ENCODE data around the gene SECISBP2.

Gene SECISBP2

DNA sequence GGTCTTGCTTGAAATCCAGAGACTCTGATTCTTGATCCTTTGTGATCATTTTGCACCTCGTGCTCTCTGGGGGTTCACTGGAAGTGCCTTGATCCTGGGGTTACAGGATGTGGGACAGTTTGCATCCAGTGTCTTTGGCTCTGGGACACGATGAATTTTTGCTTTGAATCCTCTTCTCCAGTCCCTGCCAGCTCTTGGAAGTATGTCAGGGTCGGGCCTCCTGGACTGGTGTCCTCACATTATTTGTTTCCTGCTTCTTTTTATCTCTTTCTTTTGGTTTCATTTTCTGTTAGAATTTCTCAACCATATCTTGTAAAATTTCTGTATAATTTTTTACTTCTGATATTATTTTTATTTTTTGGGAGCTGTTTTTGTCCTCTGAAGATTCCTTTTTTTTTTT, 34.2 kb downstream of the SECISBP2 start (continued):
- TF ChIP-seq, protein P1, sequence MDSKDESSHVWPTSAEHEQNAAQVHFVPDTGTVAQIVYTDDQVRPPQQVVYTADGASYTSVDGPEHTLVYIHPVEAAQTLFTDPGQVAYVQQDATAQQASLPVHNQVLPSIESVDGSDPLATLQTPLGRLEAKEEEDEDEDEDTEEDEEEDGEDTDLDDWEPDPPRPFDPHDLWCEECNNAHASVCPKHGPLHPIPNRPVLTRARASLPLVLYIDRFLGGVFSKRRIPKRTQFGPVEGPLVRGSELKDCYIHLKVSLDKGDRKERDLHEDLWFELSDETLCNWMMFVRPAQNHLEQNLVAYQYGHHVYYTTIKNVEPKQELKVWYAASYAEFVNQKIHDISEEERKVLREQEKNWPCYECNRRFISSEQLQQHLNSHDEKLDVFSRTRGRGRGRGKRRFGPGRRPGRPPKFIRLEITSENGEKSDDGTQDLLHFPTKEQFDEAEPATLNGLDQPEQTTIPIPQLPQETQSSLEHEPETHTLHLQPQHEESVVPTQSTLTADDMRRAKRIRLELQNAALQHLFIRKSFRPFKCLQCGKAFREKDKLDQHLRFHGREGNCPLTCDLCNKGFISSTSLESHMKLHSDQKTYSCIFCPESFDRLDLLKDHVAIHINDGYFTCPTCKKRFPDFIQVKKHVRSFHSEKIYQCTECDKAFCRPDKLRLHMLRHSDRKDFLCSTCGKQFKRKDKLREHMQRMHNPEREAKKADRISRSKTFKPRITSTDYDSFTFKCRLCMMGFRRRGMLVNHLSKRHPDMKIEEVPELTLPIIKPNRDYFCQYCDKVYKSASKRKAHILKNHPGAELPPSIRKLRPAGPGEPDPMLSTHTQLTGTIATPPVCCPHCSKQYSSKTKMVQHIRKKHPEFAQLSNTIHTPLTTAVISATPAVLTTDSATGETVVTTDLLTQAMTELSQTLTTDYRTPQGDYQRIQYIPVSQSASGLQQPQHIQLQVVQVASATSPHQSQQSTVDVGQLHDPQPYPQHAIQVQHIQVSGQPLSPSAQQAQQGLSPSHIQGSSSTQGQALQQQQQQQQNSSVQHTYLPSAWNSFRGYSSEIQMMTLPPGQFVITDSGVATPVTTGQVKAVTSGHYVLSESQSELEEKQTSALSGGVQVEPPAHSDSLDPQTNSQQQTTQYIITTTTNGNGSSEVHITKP (tag by site-specific recombination; IDR thresholded peaks at IDR 0.05), result no peak
- TF ChIP-seq ZNF221 (tag by site-specific recombination; IDR thresholded peaks at IDR 0.05; ENCODE audit: borderline replicate concordance) (no peak), ZNF155 (tag by site-specific recombination; IDR thresholded peaks at IDR 0.05) (no peak), ZNF501 (tag by site-specific recombination; IDR thresholded peaks at IDR 0.05) (no peak), ZNF76 (tag by site-specific recombination; IDR thresholded peaks at IDR 0.05; ENCODE audit: borderline replicate concordance, low read depth) (no peak)
- TF ChIP-seq, protein P2, sequence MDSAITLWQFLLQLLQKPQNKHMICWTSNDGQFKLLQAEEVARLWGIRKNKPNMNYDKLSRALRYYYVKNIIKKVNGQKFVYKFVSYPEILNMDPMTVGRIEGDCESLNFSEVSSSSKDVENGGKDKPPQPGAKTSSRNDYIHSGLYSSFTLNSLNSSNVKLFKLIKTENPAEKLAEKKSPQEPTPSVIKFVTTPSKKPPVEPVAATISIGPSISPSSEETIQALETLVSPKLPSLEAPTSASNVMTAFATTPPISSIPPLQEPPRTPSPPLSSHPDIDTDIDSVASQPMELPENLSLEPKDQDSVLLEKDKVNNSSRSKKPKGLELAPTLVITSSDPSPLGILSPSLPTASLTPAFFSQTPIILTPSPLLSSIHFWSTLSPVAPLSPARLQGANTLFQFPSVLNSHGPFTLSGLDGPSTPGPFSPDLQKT (IDR thresholded peaks at IDR 0.05; ENCODE audit: borderline replicate concordance, low read depth, low read length), result no peak
- TF ChIP-seq, protein P3, sequence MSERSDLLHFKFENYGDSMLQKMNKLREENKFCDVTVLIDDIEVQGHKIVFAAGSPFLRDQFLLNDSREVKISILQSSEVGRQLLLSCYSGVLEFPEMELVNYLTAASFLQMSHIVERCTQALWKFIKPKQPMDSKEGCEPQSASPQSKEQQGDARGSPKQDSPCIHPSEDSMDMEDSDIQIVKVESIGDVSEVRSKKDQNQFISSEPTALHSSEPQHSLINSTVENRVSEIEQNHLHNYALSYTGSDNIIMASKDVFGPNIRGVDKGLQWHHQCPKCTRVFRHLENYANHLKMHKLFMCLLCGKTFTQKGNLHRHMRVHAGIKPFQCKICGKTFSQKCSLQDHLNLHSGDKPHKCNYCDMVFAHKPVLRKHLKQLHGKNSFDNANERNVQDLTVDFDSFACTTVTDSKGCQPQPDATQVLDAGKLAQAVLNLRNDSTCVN (tag by site-specific recombination; optimal IDR thresholded peaks at IDR 0.05), result no peak
- TF ChIP-seq, protein P4, sequence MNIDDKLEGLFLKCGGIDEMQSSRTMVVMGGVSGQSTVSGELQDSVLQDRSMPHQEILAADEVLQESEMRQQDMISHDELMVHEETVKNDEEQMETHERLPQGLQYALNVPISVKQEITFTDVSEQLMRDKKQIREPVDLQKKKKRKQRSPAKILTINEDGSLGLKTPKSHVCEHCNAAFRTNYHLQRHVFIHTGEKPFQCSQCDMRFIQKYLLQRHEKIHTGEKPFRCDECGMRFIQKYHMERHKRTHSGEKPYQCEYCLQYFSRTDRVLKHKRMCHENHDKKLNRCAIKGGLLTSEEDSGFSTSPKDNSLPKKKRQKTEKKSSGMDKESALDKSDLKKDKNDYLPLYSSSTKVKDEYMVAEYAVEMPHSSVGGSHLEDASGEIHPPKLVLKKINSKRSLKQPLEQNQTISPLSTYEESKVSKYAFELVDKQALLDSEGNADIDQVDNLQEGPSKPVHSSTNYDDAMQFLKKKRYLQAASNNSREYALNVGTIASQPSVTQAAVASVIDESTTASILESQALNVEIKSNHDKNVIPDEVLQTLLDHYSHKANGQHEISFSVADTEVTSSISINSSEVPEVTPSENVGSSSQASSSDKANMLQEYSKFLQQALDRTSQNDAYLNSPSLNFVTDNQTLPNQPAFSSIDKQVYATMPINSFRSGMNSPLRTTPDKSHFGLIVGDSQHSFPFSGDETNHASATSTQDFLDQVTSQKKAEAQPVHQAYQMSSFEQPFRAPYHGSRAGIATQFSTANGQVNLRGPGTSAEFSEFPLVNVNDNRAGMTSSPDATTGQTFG (tag by site-specific recombination; IDR thresholded peaks at IDR 0.05; ENCODE audit: borderline replicate concordance), result no peak

DNA sequence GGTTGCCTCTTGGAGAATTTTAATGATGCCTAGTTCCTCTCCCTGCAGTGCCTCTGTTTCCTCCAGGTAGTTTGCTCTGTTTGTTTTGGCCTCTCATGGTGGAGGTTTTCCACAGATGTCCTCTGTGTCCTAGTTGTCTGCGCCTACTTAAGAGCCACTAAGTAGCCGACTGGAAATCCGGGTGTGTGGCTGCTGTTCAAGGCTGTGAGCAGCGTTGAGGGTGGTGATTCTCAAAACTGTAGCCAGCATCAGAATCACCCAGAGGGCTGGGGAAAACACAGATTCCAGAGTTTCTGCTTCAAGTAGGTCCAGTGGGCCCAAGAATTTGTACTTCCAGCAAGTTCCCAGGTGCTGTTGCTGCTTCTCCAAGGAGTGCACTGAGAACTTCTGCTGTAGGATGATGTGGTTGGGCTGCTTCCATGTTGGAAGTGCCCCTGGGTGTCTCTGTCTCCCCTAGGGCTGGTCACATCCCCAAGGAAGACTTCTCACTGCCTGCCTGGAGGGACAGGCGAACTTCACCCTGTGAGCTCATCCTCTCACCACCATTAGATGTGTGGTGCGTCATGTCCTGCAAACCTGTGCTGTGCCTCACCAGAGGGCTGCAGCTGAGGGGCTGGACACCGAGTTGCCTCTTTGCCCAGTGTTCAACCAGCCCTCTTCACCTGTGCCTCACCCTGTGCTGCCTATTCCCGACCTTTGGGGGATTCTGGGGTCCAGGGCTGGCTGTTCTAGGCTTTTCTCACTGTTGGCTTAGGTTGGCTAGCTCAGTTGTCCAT, 34.8 kb downstream of the SECISBP2 start:
- H3K27ac ChIP-seq (ENCODE audit: extremely low read depth, low read depth, low read length), result no peak overlapping the region
- no peak for TF ChIP-seq GLIS1 (tag by site-specific recombination; IDR thresholded peaks at IDR 0.05)
- no peak for TF ChIP-seq ZNF211 (tag by site-specific recombination; IDR thresholded peaks at IDR 0.05; ENCODE audit: low read depth)
- no peak overlapping the region for H3K4me3 ChIP-seq (ENCODE audit: low read depth, low read length)
- H3K36me3 ChIP-seq (ENCODE audit: control insufficient read depth in 2 of 2, insufficient read depth in 1 of 2, low read length in 2 of 2), result peaks cover 0 to 100% of the 10 kb centered on the region in 2 experiments; a peak in 1 of 3 replicates
- no peaks in the 10 kb centered on the region for H3K4me1 ChIP-seq (ENCODE audit: control insufficient read depth, insufficient read depth, low read length)
- CTCF ChIA-PET, result interaction anchor here (0.6 kb wide), 1 partner anchor 92 kb away, joined by 3 read pairs; no protein-coding TSS in a partner anchor
- POLR2A ChIA-PET, result no interaction called here
- H3K9me3 ChIP-seq (ENCODE audit: control insufficient read depth, insufficient read depth, low read depth, low read length), result no peaks in the 10 kb centered on the region

DNA sequence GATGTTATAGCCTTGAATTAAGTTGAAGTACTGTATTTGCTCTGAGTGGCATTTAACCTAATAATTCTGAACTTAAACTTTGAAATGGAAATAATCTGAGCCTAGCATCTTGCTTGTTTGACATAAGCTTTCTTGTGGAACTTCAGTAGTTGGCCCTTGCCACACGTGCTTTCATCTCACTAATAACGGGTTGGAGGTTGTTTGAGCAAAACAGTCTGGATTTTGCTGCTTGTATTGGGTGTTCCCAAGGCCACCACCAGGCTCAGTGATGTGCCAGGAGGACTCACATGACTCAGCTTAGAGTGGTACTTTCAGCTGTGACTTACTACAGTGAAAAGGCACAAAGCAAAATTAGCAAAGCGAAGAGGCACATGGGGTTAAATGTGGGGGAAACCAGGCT, 35.7 kb downstream of the SECISBP2 start:
- H3K4me3 ChIP-seq (ENCODE audit: low read depth, low read length), result no peak overlapping the region
- H3K4me1 ChIP-seq (ENCODE audit: control insufficient read depth, insufficient read depth, low read length), result no peaks in the 10 kb centered on the region
- ChIA-PET POLR2A (no interaction called here), CTCF (no interaction called here)
- H3K9me3 ChIP-seq (ENCODE audit: control insufficient read depth, insufficient read depth, low read depth, low read length), result no peaks in the 10 kb centered on the region
- no peak overlapping the region for H3K27ac ChIP-seq (ENCODE audit: extremely low read depth, low read depth, low read length)
- H3K36me3 ChIP-seq (ENCODE audit: control insufficient read depth in 2 of 2, insufficient read depth in 1 of 2, low read length in 2 of 2), result peaks cover 0 to 100% of the 10 kb centered on the region in 2 experiments; a peak in 1 of 3 replicates
- no peak for TF ChIP-seq ZNF596 (tag by site-specific recombination; IDR thresholded peaks at IDR 0.05)
- no peak for TF ChIP-seq ZNF366 (tag by site-specific recombination; conservative IDR thresholded peaks at IDR 0.05)
- TF ChIP-seq ZNF114 (tag by site-specific recombination; IDR thresholded peaks at IDR 0.05), result no peak
- TF ChIP-seq ZNF133 (tag by site-specific recombination; IDR thresholded peaks at IDR 0.05), result no peak
- TF ChIP-seq OVOL3 (tag by site-specific recombination; IDR thresholded peaks at IDR 0.05), result no peak
- TF ChIP-seq ZNF121 (tag by site-specific recombination; IDR thresholded peaks at IDR 0.05), result no peak
- no peak for TF ChIP-seq ZNF555 (tag by site-specific recombination; conservative IDR thresholded peaks at IDR 0.05)
- no peak for TF ChIP-seq ZNF146 (tag by site-specific recombination; IDR thresholded peaks at IDR 0.05)
- TF ChIP-seq, protein P5, sequence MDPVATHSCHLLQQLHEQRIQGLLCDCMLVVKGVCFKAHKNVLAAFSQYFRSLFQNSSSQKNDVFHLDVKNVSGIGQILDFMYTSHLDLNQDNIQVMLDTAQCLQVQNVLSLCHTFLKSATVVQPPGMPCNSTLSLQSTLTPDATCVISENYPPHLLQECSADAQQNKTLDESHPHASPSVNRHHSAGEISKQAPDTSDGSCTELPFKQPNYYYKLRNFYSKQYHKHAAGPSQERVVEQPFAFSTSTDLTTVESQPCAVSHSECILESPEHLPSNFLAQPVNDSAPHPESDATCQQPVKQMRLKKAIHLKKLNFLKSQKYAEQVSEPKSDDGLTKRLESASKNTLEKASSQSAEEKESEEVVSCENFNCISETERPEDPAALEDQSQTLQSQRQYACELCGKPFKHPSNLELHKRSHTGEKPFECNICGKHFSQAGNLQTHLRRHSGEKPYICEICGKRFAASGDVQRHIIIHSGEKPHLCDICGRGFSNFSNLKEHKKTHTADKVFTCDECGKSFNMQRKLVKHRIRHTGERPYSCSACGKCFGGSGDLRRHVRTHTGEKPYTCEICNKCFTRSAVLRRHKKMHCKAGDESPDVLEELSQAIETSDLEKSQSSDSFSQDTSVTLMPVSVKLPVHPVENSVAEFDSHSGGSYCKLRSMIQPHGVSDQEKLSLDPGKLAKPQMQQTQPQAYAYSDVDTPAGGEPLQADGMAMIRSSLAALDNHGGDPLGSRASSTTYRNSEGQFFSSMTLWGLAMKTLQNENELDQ (tag by site-specific recombination; IDR thresholded peaks at IDR 0.05; ENCODE audit: low read depth), result no peak
- no peak for TF ChIP-seq ZNF248 (tag by site-specific recombination; IDR thresholded peaks at IDR 0.05)
- TF ChIP-seq ZBTB17 (tag by site-specific recombination; IDR thresholded peaks at IDR 0.05), result no peak
- TF ChIP-seq MEIS1 (CRISPR knock-in tag; IDR thresholded peaks at IDR 0.05; ENCODE audit: borderline replicate concordance), result no peak
